Activated T-cell treated with anti-CD3 and anti-CD28 coated beads, Interleukin-2, amount 50 U/mL, for 48 hours (primary cell): Measurements from ENCODE around the gene MARCHF6.
"Not testable (repeated sequence)": the region's sequence is repeated elsewhere in the genome, so short reads cannot be mapped to it uniquely, and the experiment has no call there.

Source experiments
- DNase-seq, 2 experiments: peaks; one replicate each; pipeline ENCODE4 v3.0.0-alpha.2; 2020

Gene MARCHF6

GRCh38 chr5:10352430-10353240 is 860 bp upstream of the MARCHF6 start:
- no peak for DNase-seq

GRCh38 chr5:10354048-10354872 is 765 bp downstream of the MARCHF6 start:
- peak; percentile 63 to 69 for DNase-seq

DNA sequence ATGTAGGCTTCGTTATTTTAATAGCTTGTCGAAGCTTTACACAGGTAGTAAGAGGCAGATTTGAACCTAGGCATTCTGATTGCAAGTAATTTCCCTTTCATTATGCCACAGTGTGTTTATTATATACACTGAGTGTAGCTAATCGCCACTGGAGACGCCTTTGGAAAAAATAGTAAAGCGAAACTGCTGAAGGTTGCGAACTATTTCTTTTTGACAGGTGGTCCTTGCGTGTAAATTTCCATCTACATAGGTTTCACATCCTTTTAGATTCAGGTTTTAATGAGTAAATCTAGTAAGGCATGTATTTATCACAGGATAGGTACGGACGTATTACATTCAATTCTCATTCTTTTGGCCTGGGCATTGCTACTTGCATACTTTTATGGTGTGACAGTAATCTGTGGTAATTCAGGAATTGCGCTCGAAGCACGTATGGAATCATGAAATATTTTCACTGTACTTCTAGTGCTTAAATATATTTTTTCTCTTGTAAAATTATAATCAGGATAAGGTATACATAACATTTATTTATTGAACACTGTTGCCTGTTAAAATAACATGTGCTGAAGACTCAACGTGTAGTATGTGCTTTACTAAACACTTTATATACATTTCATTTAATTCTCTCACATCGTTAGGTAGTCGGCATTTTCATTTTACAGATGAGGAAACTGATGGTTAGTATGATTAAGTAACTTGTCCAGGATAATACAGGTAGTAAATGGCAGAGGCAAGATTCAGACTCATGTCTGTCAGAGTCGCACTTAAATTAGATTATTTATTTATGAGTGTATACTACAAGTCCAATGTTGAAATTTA is 1.8 kb downstream of the MARCHF6 start:
- no peak for DNase-seq

DNA sequence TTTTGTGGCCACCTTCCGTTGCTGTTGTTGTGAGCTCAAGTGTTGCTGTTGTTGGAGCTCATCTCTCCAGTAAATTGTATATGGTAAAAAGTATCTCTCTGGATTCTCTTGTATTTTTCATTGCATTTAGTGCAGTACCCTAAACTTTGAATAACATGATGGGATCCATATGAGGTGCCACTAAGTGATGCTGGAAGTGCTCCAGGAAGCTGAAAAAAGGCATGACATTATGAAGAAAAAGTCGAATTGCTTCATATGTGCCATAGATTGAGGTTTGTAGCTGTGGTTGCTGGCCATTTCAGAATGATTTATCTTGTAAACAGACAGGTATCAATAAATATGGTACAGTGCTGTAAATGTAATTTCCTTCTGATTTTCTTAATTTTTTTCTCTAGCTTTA is 5.5 kb downstream of the MARCHF6 start:
- DNase-seq = no peak

DNA sequence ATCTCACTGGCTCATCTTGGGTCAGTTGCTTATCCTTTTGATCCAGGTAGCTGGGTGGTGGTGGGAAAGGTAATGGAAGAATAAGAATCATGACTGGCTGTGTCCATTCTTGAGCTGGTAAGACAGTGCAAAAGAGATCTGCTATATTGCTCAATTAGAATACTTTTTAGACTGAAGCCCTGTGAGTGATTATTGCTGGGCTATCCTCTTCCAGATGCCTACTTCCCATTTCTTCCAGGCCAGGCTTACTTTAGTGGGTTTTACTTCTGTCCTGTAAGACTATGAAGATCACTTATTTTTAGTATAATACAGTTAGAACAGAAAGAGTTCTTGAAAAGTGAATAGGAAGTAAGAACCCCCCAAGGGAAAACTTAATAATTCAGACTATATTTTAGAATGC is 7.2 kb downstream of the MARCHF6 start:
- no peak for DNase-seq

DNA sequence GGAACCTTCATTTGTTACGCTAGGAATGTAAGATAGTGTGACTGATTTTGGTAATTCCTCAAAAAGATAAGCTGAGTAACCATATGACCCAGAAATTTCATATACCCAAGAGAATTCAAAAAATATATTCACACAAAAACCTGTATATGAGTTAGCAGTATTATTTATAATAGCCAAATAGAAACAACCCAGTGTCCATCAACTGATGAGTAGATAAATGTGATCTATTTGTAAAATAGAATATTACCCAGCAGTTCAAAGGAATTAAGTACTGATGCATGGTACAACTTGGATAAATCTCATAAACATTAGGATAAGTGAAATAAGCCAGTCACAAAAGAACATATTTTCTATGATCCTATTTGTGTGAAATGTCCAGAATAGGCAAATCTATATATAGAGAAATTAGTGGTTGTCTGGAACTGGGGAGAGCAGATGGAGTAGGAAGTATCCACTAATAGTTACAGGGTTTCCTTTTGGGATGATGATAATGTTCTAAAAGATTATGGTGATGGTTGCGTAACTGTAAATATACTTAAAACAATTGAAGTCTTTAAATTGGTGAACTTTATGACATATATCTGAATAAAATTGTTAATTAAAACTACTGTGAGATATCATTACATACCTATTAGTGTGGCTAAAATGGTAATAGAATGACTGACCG is 10.2 kb downstream of the MARCHF6 start:
- DNase-seq = no peak

GRCh38 chr5:10364186-10364689 is 10.7 kb downstream of the MARCHF6 start:
- no peak for DNase-seq

DNA sequence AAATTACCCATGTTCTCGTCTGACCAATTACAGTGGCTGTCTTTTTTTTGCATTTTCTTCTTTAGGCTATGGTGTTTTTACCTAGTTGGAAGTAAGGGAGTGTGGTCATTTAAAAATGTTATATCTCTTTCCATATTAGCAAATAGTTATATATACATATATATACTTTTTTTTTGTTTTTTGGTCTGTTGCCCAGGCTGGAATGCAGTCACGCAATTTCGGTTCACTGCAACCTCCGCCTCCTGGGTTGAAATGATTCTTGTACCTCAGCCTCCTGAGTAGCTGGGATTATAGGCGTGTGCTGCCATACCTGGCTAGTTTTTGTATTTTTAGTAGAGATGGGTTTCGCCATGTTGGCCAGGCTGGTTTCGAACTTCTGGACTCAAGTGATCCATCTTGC is 12.3 kb downstream of the MARCHF6 start:
- no peak for DNase-seq

DNA sequence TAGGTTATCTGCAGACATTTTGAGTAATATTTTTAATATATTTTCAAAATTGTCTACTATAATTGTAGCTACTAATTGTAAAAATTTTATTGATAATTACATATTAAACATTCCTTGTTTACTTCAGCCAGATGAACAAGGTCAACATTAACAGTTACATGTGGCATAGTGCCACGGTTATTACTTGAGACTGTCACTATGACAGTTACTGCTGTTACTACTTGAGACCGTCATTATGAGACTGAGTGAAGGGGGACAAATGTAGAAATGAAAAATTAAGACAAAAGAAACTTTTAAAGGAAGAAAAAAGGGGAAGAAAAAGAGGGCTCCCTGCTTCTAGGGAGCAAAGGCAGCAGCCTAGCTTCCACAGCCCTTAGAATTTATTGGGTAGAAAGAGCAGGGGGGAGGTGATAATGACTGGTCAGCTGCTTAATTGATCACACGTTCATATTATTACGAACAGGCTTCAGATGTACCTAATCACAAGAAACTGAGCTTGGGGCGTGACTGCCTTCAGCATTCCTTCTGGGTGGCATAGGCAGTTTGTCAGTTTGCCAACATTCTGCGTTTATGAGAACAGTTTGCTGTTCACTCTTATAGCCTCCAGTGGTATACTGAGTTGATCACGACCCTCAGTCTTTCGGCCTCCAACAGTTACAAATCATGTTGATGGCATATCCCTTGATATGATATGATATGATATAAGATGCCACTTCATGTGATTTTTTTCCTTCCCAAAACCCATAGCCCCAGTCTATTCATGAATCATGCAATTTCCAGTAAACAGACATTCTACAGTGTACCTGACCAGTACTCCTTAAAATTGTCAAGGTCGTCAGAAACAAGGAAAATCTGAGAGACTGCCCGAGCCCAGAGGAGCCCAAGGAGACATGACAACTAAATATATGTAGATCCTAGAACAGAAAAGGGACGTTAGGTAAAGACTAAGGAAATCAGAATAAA is 13.1 kb downstream of the MARCHF6 start:
- DNase-seq = no peak

GRCh38 chr5:10367579-10367978 is 14.1 kb downstream of the MARCHF6 start:
- no peak for DNase-seq

GRCh38 chr5:10370931-10371330 is 17.4 kb downstream of the MARCHF6 start:
- DNase-seq = no peak

DNA sequence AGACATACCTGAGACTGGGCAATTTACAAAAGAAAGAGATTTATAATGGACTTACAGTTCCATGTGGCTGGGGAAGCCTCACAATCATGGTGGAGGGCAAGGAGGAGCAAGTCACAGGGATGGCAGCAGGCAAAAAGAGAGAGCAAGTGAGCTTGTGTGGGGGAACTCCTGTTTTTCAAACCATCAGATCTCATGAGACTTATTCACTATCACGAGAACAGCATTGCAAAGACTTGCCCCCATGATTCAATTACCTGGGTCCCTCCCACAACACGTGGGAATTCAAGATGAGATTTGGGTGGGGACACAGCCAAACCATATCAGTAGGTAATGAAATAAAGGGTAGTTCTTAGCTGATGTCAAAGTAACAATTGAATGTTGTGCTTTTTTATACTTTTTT is 17.9 kb downstream of the MARCHF6 start:
- not testable (repeated sequence) for DNase-seq

DNA sequence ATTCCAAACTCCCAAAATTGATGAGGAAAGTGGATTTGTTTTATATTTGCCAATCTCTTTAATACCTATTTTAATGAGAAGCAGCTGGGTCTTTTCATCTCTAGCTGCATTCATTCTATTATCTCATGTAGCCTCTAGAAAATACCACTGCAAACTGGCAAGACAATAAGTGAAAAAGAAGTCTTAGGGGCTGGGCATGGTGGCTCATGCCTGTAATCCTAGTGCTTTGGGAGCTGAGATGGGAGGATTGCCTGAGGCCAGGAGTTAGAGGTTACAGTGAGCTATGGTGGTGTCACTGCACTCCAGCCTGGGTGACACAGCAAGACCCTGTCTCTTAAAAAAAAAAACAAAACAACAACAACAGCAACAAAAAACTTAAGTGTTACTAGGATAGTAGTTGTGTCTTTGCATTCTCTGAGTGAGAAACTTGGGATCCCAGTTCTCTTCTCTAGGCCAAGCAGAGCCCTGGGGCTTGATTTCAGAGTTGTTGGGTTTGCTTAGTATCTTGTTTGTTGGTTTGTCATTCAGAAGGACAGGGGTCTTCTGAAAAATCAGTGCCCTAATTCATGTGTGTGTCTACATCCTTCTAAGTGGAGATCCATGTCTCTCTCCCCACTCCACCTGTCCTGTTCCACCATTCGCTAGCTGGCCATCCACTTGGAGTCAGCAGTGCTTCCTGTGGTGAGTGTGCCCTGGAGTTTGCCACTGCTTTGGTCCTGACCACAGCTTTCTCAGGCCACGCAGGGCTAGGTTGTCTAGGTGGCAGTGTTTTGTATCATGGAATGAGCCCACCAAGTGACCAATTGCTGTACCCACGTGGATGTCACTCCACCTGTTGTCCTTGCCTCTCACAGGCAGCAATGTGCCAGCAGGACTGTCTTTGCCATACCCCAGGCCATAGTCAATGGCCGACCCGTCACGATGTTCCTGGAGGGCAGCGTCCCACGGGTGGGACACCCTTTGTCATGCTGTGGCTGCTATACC is 19.5 kb downstream of the MARCHF6 start:
- DNase-seq = no peak

GRCh38 chr5:10374046-10375022 is 20.8 kb downstream of the MARCHF6 start:
- DNase-seq = no peak

DNA sequence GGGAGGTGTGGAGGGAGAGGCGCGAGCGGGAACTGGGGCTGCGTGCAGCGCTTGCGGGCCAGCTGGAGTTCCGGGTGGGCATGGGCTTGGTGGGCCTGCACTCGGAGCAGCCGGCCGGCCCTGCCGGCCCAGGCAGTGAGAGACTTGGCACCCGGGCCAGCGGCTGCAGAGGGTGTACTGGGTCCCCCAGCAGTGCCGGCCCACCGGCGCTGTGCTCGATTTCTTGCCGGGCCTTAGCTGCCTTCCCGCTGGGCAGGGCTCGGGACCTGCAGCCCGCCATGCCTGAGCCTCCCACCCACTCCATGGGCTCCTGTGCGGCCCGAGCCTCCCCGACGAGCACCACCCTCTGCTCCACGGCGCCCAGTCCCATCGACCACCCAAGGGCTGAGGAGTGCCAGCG is 21.7 kb downstream of the MARCHF6 start:
- DNase-seq = not testable (repeated sequence)

DNA sequence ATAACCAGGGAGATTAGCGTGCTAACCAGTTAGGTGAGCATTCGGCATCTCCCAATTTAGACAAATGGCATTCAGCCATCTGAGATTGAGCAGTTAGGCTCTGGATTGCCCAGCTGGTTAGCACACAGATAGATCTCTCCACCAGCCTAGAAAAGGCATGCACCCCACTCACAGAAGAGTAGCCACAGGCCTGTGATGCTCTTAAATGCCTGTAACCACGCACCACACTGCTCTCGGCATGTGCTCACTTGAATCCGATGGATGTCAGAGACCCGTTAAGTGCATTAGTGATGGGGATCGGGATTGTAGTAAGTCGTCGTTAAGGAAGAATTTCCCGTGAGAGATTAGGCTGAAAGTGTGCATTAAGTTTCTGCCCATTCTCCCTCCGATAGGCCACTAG is 23.0 kb downstream of the MARCHF6 start:
- DNase-seq = no peak

- DNase-seq = no peak
These were observed 23.6 kb downstream of the MARCHF6 start for GRCh38 chr5:10377081-10377480.

DNA sequence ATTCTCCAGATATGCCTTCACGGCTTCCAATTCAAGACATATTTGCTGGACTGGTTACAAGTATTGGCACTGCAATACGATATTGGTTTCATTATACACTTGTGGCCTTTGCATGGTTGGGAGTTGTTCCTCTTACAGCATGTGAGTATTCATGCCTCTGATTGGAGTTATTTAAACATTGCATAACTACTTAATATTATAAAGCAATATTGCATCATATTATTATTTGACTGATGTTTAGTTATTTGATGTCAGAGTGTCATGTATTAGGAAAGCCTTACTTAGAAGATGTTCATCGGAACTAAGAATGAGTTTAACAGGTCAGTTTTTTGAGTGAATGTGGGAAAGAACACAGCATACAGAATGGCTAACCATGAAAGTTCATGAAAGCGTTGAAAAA is 28.3 kb downstream of the MARCHF6 start:
- no peak for DNase-seq

- DNase-seq = no peak
These were observed 31.0 kb downstream of the MARCHF6 start for GRCh38 chr5:10384483-10384882.
